ENCODE data around the gene BMP8B. TPM values are rescaled to one million over a fixed set of nuclear protein-coding genes. Genes with fewer than 3 reads are reported as not detected.
"Not testable (repeated sequence)": the region's sequence is repeated elsewhere in the genome, so short reads cannot be mapped to it uniquely, and the experiment has no call there.

BMP8B gene
- total and polyA plus RNA-seq, 7 donors: 0.06 to 0.25 (median 0.15) TPM

- Histone ChIP-seq H3K9me3 (no peaks in the 10 kb centered on the region), H3K27me3 (ENCODE audit: insufficient read depth in 3 of 3, low read length in 2 of 3) (peaks cover 0 to 3% (median 0%) of the 10 kb centered on the region in 3 donors), H3K4me1 (no peaks in the 10 kb centered on the region), H3K36me3 (ENCODE audit: insufficient read depth in 1 of 2, low read depth in 1 of 2) (no peaks in the 10 kb centered on the region), H3K4me3 (no peak overlapping the region), H3K27ac (no peak overlapping the region)
- no peak for TF ChIP-seq CTCF (IDR thresholded peaks at IDR 0.05)
- intact Hi-C loops (cut with DNase I): no loop called here
- DNase-seq (no peak), ATAC-seq (no peak)
- 84 to 90% (median 84%) methylated on average over 2 of the region's 2 CpGs for WGBS, 3 donors
Measured at GRCh38 chr1:39828734-39829133, 40.1 kb upstream of the BMP8B start.

DNA sequence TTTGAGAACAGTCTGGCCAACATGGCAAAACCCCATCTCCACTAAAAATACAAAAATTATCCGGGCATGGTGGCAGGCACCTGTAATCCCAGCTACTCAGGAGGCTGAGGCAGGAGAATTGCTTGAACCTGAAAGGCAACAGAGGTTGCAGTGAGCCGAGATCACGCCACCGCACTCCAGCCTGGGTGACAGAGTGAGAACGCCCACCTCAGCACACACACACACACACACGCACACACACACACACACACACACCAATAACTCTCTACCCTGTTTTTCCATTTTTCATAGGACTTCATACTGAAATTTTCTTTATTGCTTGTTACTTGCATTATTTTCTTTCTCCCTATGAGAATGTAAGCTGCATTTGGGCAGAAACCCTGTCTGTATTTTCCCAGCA lies 39.6 kb upstream of the BMP8B start:
- WGBS, 3 donors: 81 to 89% (median 87%) methylated on average over 6 of the region's 6 CpGs

GRCh38 chr1:39827201-39827600 lies 38.5 kb upstream of the BMP8B start:
- no peak overlapping the region for H3K27ac ChIP-seq
- H3K36me3 ChIP-seq (ENCODE audit: insufficient read depth in 1 of 2, low read depth in 1 of 2): no peaks in the 10 kb centered on the region
- TF ChIP-seq CTCF (IDR thresholded peaks at IDR 0.05): no peak
- H3K4me1 ChIP-seq: no peaks in the 10 kb centered on the region
- peaks cover 0 to 3% (median 0%) of the 10 kb centered on the region in 3 donors for H3K27me3 ChIP-seq (ENCODE audit: insufficient read depth in 3 of 3, low read length in 2 of 3)
- DNase-seq (no peak), ATAC-seq (no peak)
- no peaks in the 10 kb centered on the region for H3K9me3 ChIP-seq
- intact Hi-C loops (cut with DNase I): no loop called here
- 61 to 68% (median 62%) methylated on average over 7 of the region's 7 CpGs for WGBS, 3 donors
- H3K4me3 ChIP-seq: no peak overlapping the region

More for the DNA sequence above, 39.6 kb upstream of the BMP8B start:
- DNase-seq; intact Hi-C loops (cut with DNase I); H3K9me3 ChIP-seq; H3K36me3 ChIP-seq (ENCODE audit: insufficient read depth in 1 of 2, low read depth in 1 of 2); H3K27ac ChIP-seq; H3K4me1 ChIP-seq; H3K4me3 ChIP-seq; H3K27me3 ChIP-seq (ENCODE audit: insufficient read depth in 3 of 3, low read length in 2 of 3); ATAC-seq: not testable (repeated sequence)

DNA sequence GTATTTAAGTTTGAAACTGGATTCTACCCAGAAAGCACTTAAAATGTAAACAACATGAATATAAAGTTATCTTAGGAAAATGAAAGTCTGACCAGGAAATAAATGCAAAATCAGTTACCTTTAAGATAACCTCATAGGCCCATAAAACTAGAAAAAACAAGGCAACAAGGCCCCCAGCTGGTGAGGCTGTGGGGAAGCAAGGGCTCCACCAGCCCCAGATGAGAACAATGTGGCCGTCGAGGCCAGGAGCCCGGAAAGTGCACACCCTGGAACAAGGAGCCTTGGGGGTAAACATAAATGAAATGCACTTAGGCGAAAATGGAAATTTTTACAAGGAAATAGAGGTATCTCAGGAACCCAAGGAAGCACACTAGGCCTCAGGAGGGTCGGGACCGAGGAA lies 37.9 kb upstream of the BMP8B start:
- intact Hi-C loops (cut with DNase I): no loop called here
- Histone ChIP-seq H3K27me3 (ENCODE audit: insufficient read depth in 3 of 3, low read length in 2 of 3) (peaks cover 0 to 3% (median 0%) of the 10 kb centered on the region in 3 donors), H3K36me3 (ENCODE audit: insufficient read depth in 1 of 2, low read depth in 1 of 2) (no peaks in the 10 kb centered on the region), H3K4me3 (no peak overlapping the region), H3K4me1 (no peaks in the 10 kb centered on the region), H3K27ac (no peak overlapping the region), H3K9me3 (no peaks in the 10 kb centered on the region)
- no peak for ATAC-seq
- DNase-seq: no peak
- 64 to 87% (median 79%) methylated on average over 6 of the region's 6 CpGs for WGBS, 3 donors
- no peak for TF ChIP-seq CTCF (IDR thresholded peaks at IDR 0.05)

- intact Hi-C loops (cut with DNase I): no loop called here
- TF ChIP-seq CTCF (IDR thresholded peaks at IDR 0.05): no peak
- DNase-seq: no peak
- no peaks in the 10 kb centered on the region for H3K4me1 ChIP-seq
- no peaks in the 10 kb centered on the region for H3K36me3 ChIP-seq (ENCODE audit: insufficient read depth in 1 of 2, low read depth in 1 of 2)
- peaks cover 0 to 6% (median 0%) of the 10 kb centered on the region in 3 donors for H3K27me3 ChIP-seq (ENCODE audit: insufficient read depth in 3 of 3, low read length in 2 of 3)
- H3K4me3 ChIP-seq: no peak overlapping the region
- no peak overlapping the region for H3K27ac ChIP-seq
- no peak for ATAC-seq
- no peaks in the 10 kb centered on the region for H3K9me3 ChIP-seq
- 71 to 80% (median 74%) methylated on average over 7 of the region's 7 CpGs for WGBS, 3 donors
Measured at GRCh38 chr1:39825432-39825941, 36.8 kb upstream of the BMP8B start.

- H3K27me3 ChIP-seq (ENCODE audit: insufficient read depth in 3 of 3, low read length in 2 of 3); H3K9me3 ChIP-seq; H3K27ac ChIP-seq; H3K4me1 ChIP-seq; ATAC-seq; DNase-seq; H3K4me3 ChIP-seq; intact Hi-C loops (cut with DNase I); H3K36me3 ChIP-seq (ENCODE audit: insufficient read depth in 1 of 2, low read depth in 1 of 2): not testable (repeated sequence)
- WGBS, 3 donors: 92 to 96% (median 95%) methylated on average over 3 of the region's 3 CpGs
Measured at GRCh38 chr1:39823450-39823849, 34.8 kb upstream of the BMP8B start.
